HG03066 (cell line): ENCODE results near the gene BPIFA2.

Experiments
- ATAC-seq: cut with Tn5 transposase; IDR thresholded peaks from one replicate; pipeline ENCODE4 v1.9.1; 2021; ENCODE audit warnings: low read depth; ENCODE audit not compliant: unreplicated experiment

BPIFA2 gene

GRCh38 chr20:33191955-33192354 is 24.0 kb downstream of the BPIFA2 start:
- no peak for ATAC-seq

GRCh38 chr20:33192912-33193501 is 25.0 kb downstream of the BPIFA2 start:
- no peak for ATAC-seq

GRCh38 chr20:33199026-33199425 is 31.1 kb downstream of the BPIFA2 start:
- ATAC-seq = no peak

GRCh38 chr20:33202451-33202850 is 34.5 kb downstream of the BPIFA2 start:
- ATAC-seq = no peak

GRCh38 chr20:33203444-33203843 is 35.5 kb downstream of the BPIFA2 start:
- ATAC-seq = no peak

GRCh38 chr20:33209789-33210188 is 41.8 kb downstream of the BPIFA2 start:
- ATAC-seq = no peak

- no peak for ATAC-seq
Observed at GRCh38 chr20:33210371-33210770, 42.4 kb downstream of the BPIFA2 start.

GRCh38 chr20:33211817-33212424 is 44.0 kb downstream of the BPIFA2 start:
- ATAC-seq = no peak

GRCh38 chr20:33217052-33217451 is 49.1 kb downstream of the BPIFA2 start, which contains the start of gene BPIFA3:
Gene BPIFA3 (plus strand): TSS chr20:33217352. CDS start chr20:33217537, 185 bp downstream.
- ATAC-seq = no peak

- ATAC-seq = no peak
Observed at GRCh38 chr20:33224399-33224798, 56.4 kb downstream of the BPIFA2 start.

GRCh38 chr20:33229843-33230242 is 61.9 kb downstream of the BPIFA2 start:
- ATAC-seq = no peak
